NCI-H2081 treated with DMSO at 0.1 percent for 48 hours (cell line): ENCODE results near the gene DHH.
"Not testable (repeated sequence)": the region's sequence is repeated elsewhere in the genome, so short reads cannot be mapped to it uniquely, and the experiment has no call there.

Experiments
- DNase-seq: peaks from one replicate; lab custom pipeline; 2025; lab: John Stamatoyannopoulos, UW

DHH gene

DNA sequence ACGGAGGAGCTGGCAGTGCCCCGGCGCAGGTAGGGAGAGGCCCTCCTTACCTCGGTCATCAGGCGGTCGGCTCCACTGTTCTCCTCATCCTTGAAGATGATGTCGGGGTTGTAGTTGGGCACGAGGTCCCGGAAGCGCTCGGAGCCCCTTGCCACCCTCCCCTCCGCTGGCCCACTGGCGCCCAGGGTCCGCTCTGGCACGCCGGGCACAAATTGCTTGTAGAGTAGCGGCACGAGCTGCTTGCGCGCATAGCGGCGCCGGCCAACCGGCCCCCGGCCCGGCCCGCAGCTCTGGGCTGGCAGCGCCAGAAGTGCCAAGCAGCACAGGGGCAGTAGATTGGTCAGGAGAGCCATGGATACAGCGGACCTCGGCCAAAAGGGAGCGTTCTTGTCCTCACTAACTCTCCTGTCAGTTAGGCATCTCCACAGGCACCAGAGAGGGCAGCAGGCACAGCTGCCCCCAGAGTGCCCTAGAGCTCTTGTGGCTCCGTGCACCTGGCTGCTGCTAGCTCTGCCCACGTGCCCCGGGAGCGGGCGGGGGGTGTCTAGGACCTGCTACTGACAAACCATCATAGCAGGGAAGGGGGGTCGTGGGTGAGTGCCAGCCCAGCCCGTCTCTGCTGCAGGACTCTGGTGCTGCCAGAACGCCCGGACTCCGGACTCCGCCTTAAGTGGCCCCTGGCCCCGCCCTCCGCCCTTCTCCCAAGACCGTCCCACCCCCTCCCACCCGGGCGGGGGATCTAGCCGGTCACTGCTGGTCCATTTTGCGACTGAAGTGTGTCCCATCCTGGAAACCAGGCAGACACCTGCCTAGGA lies at the start of gene DHH:
Gene DHH, minus strand, starts transcription at position 642 of the 815 bp plus-strand sequence. Its CDS starts 289 bp downstream, at position 353.
- DNase-seq, result no peak

- DNase-seq, result no peak
Measured at GRCh38 chr12:49144384-49144783, 49.8 kb upstream of the DHH start.

DNA sequence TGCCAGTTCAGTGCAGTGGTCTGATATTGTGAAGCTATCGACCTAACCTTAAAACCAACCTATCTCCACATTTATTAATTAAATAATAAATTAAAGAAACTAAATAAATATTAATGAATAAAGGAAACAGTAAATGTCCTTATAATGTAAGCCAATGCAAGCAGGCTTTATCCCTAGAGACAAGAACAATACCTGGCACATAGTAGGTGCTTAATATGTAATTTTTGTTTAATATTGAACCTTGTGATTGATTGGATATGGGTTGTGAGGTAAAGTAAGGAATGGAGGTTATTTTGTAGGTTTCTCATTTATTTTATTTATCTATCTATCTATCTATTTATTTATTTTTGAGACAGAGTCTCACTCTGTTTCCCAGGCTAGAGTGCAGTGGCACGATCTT lies 44.4 kb upstream of the DHH start:
- no peak for DNase-seq

- DNase-seq, result no peak
Measured at GRCh38 chr12:49138587-49138986, 44.0 kb upstream of the DHH start.

- no peak for DNase-seq
Measured at GRCh38 chr12:49137476-49137875, 42.9 kb upstream of the DHH start.

DNA sequence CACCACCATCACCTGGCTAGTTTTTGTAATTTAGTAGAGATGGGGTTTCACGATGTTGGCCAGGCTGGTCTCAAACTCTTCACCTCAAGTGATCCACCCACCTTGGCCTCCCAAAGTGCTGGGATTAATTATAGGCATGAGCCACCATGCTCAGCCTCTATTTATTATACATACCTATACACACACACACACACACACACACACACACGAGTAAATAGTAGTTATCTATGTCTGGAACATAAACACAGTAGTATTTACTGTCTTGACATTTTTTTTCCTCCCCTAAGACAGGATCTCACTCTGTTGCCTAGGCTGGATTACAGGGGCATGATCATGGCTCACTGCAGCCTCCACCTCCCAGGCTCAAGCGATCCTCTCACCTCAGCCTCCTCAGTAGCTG lies 42.4 kb upstream of the DHH start:
- DNase-seq, result not testable (repeated sequence)

GRCh38 chr12:49133590-49133989 lies 39.0 kb upstream of the DHH start:
- no peak for DNase-seq

DNA sequence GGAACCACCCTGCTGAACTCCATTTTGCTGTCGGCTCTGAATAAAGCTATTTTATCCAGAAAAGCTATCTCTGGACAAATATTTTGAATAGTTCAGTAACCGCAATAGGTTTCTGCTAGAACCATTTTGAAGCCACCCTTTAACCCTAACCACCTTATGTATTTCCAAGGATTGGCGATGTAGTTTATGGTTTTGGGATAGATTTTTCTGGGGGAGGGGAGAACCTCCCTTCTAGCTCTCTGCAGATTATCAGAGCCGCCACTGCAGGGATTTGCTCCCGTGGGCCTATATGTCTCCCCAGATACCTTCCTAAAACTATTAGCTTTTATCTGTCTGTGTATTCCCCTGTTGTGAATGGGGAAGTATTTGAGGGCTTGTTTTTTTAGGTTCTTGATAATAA lies 38.4 kb upstream of the DHH start:
- no peak for DNase-seq

DNA sequence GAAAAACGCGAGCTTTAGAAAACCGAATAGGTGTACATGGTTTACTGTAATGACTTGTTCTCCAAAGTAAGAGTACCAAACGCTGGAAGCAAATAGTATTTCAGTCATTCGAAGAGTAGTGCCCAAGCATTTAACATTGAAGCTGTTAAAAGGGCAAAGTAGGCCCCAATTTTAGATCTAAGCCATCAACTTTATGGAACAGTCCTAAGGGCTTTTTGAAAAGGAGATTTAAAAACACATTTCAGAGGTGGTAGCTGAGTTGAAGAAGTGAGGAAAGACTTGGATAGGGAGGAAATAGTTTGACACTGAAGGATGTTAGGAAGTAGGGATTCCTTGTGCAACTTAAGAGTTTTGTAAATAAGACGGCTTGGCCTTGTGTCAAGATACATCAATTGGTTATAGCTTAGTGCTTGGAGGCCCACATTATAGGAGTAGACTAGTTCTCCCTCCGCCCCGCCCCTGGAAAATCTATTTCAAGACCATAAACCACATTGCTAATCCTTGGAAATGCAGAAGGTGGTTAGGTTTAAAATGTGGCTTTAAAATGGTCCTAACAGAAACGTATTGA lies 37.4 kb upstream of the DHH start:
- DNase-seq, result no peak

DNA sequence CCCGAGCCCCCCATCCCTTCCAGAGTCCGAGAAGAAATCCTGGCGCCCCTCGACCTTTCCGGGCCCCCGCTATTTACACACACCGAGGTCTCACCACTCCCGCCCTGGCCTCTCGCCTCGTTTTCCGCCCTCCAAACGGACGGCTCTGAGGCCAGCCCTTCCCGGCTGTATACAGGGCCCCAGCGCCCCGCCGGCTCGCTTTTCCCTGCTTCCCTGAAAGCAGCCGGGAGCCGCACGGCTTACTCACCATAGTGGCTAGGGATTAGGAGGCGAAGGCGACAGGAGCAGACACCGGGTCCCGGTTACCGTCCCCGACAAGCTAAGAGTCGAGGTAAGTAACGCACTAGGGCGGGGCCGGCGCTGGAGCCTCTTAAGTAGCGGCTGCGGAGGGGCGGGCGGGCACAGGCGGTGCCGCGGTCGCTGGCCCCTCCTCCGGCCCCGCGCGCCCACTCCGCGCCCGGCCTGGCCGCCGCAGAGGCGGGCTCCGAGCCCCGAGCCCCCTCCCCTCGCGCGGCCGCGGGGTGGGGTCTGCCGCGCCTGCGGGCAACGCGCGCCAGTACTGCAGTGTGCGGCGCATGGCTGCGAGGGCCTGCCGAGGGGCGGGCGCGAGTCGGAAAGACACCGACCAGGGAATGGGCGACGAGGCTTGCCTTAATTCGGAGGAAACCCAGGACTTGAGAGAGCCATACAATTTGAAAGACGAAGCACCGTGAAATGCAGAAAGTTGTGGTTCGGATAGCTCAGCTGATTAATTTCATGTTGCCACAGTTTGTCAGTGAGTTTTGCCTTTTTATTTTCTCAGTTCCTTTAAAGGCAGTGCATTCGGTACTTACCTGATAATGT lies 36.7 kb upstream of the DHH start, which contains the start of gene TUBA1B:
Gene TUBA1B, minus strand, starts transcription at position 345 of the 843 bp plus-strand sequence. Its CDS starts 95 bp downstream, at position 250.
- DNase-seq, result peak; percentile 66

GRCh38 chr12:49130151-49131050 lies 35.8 kb upstream of the DHH start:
- DNase-seq, result peak; percentile 68

GRCh38 chr12:49129332-49130150 lies 34.9 kb upstream of the DHH start:
- no peak for DNase-seq

- DNase-seq, result not testable (repeated sequence)
Measured at GRCh38 chr12:49127971-49128370, 33.4 kb upstream of the DHH start.

- DNase-seq, result no peak
Measured at GRCh38 chr12:49126852-49127763, 32.5 kb upstream of the DHH start.

- DNase-seq, result no peak
Measured at GRCh38 chr12:49121047-49121696, 26.6 kb upstream of the DHH start.

GRCh38 chr12:49111206-49111605 lies 16.6 kb upstream of the DHH start:
- DNase-seq, result no peak

DNA sequence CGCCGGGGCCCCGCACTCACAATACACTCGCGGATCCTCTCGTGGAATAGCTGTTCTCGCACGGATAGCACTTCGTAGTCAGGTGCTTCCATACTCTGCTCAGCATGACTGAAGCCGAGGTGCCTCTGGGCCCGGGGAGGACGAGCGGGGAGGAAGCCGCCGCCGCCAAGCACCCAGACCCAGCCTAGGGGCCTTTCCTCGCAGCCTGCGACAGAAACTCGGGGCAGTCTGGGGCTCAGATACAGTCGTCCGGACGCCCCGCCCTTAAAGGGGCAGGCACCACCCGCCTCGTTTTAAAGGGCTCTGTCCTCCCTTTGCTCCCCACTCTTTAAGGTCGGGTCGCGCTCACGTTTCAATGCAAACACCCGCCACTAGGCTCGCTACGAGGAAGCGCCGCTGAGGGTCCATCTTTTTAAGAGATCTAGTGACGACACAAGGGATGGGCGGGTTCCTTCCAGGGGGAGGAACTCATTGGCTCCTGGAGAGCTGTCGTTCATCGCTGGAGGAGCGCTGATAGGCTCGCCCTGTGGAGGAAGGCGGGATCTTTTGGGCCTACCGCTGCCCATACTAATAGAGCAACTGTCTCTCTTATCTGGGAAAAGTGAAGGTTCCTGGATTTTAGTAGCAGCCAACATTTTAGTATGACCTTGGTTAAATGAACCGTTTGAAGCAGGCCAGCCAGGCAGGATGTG lies 16.0 kb upstream of the DHH start, which contains the start of gene LMBR1L:
Gene LMBR1L, minus strand, starts transcription at position 384 of the 692 bp plus-strand sequence. Its CDS starts 292 bp downstream, at position 92.
- peak; percentile 96 for DNase-seq
